Tibial nerve (tissue), 4 donors: ENCODE data around the gene RANBP3. TPM values are rescaled to one million over a fixed set of nuclear protein-coding genes. Genes with fewer than 3 reads are reported as not detected.
"Not testable (repeated sequence)": the region's sequence is repeated elsewhere in the genome, so short reads cannot be mapped to it uniquely, and the experiment has no call there.

Experiments used
- DNase-seq, 2 donors: peaks; one replicate each; pipeline ENCODE4 v3.0.0-alpha.2; 2019; ENCODE audit warnings: low spot score in 2 of 2
- H3K27ac ChIP-seq, 4 donors: fragments of 200-600 bp; sonication (generic) in 3 of 4; one replicate each; pipeline ENCODE4 v1.5.1; 2017 to 2019; ENCODE audit warnings: mild to moderate bottlenecking in 1 of 4
- H3K27me3 ChIP-seq, 2 donors: fragments of 200-600 bp; sonication (generic) in 1 of 2; one replicate each; pipeline versions ENCODE4 v1.5.1 to v1.6.0; 2017 to 2019
- H3K36me3 ChIP-seq, 3 donors: fragments of 200-600 bp; sonication (generic); one replicate each; pipeline ENCODE4 v1.5.1; 2018 to 2019
- H3K4me1 ChIP-seq, 4 donors: fragments of 200-600 bp; sonication (generic) in 3 of 4; one replicate each; pipeline ENCODE4 v1.5.1; 2017 to 2019
- H3K4me3 ChIP-seq, 4 donors: fragments of 200-600 bp; sonication (generic) in 3 of 4; one replicate each; pipeline ENCODE4 v1.5.1; 2017 to 2019; ENCODE audit warnings: mild to moderate bottlenecking in 1 of 4, moderate library complexity in 1 of 4
- H3K9me3 ChIP-seq, 4 donors: fragments of 200-600 bp; sonication (generic) in 3 of 4; one replicate each; pipeline ENCODE4 v1.5.1; 2017 to 2019
- CTCF ChIP-seq, 5 experiments: fragments of 200-600 bp in 3 of 5; fragments of 450-650 bp in 2 of 5; sonication (generic) in 3 of 5; IDR thresholded peaks; one replicate each; pipeline ENCODE4 v1.5.1; 2016 to 2019; ENCODE audit warnings: antibody characterized with exemption in 5 of 5, mild to moderate bottlenecking in 3 of 5, moderate library complexity in 2 of 5
- EP300 ChIP-seq, 2 donors: sonication (generic); formaldehyde crosslinking; IDR thresholded peaks; one replicate each; pipeline ENCODE4 v1.6.1; 2017; ENCODE audit warnings: antibody characterized with exemption in 2 of 2, mild to moderate bottlenecking in 1 of 2
- POLR2A ChIP-seq, 2 donors: fragments of 450-650 bp; IDR thresholded peaks; one replicate each; pipeline ENCODE4 v1.6.1; 2017; ENCODE audit warnings: antibody characterized with exemption in 2 of 2, mild to moderate bottlenecking in 2 of 2, moderate library complexity in 2 of 2
- WGBS, 2 donors: methylation state at CpG; one replicate each; pipeline ENCODE4 v1.1.5; 2018; 5-methylcytosine and 5-hydroxymethylcytosine counted together
- total RNA-seq, 4 donors: library from RNA; depleted of rRNA; stranded (reverse); fragments of >200 nt; gene quantifications; one replicate each; pipeline ENCODE4 v1.1.0, GENCODE V29; 2016

RANBP3 gene
- total RNA-seq, 4 donors from 2014 or later: 75.4 to 129 (median 95.6) TPM

DNA sequence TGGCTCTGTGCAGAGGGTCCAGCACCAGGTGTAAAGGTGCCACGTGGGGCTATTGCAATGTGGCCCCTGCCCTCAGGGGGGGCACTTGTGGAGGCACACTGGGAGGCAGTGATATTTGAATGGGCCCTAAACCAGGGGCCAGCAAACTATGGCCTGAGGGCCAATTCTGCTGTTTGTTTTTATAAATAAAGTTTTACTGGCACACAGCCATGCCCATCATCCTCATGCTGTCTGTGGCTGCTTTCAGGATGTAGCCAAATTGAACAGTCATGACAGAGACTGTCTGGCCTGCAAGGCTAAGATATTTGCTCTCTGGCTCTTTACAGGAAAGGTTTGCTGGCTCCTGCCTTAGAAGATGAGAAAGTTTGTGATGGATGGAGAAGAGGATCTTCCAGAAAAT is 33.9 kb upstream of the RANBP3 start:
- 70 to 83% methylated on average over 1 of the region's 1 CpG for WGBS, 2 donors
- Histone ChIP-seq H3K4me1 (peaks cover 0 to 16% (median 0%) of the 10 kb centered on the region in 4 donors), H3K4me3 (no peak overlapping the region), H3K9me3 (no peaks in the 10 kb centered on the region), H3K36me3 (peaks cover 0 to 59% (median 0%) of the 10 kb centered on the region in 3 donors), H3K27ac (no peak overlapping the region), H3K27me3 (no peaks in the 10 kb centered on the region)
- TF ChIP-seq CTCF (IDR thresholded peaks at IDR 0.05) (no peak), EP300 (IDR thresholded peaks at IDR 0.05) (no peak), POLR2A (IDR thresholded peaks at IDR 0.05) (no peak)
- DNase-seq: no peak

GRCh38 chr19:6011206-6011605 is 33.3 kb upstream of the RANBP3 start:
- H3K4me1 ChIP-seq: peaks cover 0 to 16% (median 0%) of the 10 kb centered on the region in 4 donors
- H3K4me3 ChIP-seq: no peak overlapping the region
- H3K36me3 ChIP-seq: peaks cover 0 to 65% (median 0%) of the 10 kb centered on the region in 3 donors
- TF ChIP-seq CTCF (IDR thresholded peaks at IDR 0.05): no peak
- TF ChIP-seq EP300 (IDR thresholded peaks at IDR 0.05): no peak
- TF ChIP-seq POLR2A (IDR thresholded peaks at IDR 0.05): no peak
- 63 to 71% methylated on average over 10 of the region's 10 CpGs for WGBS, 2 donors
- H3K9me3 ChIP-seq: no peaks in the 10 kb centered on the region
- H3K27me3 ChIP-seq: no peaks in the 10 kb centered on the region
- DNase-seq: no peak
- H3K27ac ChIP-seq: no peak overlapping the region

DNA sequence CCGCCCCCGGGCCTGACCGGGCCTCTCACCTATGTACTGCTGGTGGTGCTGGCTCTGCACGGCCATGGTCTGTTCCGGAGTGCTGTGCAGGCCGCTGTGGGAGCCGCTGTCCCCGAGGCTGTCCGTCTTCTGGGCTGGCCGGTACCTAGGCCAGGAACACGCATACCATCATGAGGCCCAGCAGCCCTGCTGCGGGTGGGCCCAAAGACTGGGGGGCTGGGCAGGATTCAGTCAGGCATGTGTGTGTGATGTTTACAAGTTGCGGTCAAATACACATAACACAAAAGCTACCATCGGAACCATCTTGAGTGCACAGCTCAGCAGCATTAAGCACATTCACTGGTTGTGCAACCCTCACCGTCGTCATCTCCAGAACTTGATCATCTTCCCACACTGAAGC is 32.2 kb upstream of the RANBP3 start:
- H3K27ac ChIP-seq: no peak overlapping the region
- no peak overlapping the region for H3K4me3 ChIP-seq
- no peak for DNase-seq
- no peaks in the 10 kb centered on the region for H3K27me3 ChIP-seq
- no peaks in the 10 kb centered on the region for H3K9me3 ChIP-seq
- peaks cover 0 to 67% (median 0%) of the 10 kb centered on the region in 3 donors for H3K36me3 ChIP-seq
- peaks cover 0 to 16% (median 0%) of the 10 kb centered on the region in 4 donors for H3K4me1 ChIP-seq
- 88 to 91% methylated on average over 10 to 14 of the region's 16 CpGs for WGBS, 2 donors
- no peak for TF ChIP-seq CTCF (IDR thresholded peaks at IDR 0.05)
- TF ChIP-seq POLR2A (IDR thresholded peaks at IDR 0.05): no peak
- TF ChIP-seq EP300 (IDR thresholded peaks at IDR 0.05): no peak

- H3K27me3 ChIP-seq: no peaks in the 10 kb centered on the region
- H3K36me3 ChIP-seq: peaks cover 0 to 73% (median 0%) of the 10 kb centered on the region in 3 donors
- no peak for DNase-seq
- no peak overlapping the region for H3K4me3 ChIP-seq
- H3K4me1 ChIP-seq: peaks cover 0 to 16% (median 0%) of the 10 kb centered on the region in 4 donors
- WGBS, 2 donors: 86 to 89% methylated on average over 23 to 26 of the region's 26 CpGs
- no peak overlapping the region for H3K27ac ChIP-seq
- H3K9me3 ChIP-seq: no peaks in the 10 kb centered on the region
- TF ChIP-seq EP300 (IDR thresholded peaks at IDR 0.05) (no peak), POLR2A (IDR thresholded peaks at IDR 0.05) (no peak), CTCF (IDR thresholded peaks at IDR 0.05) (no peak)
Observed at GRCh38 chr19:6007866-6008265, 29.9 kb upstream of the RANBP3 start.

- H3K36me3 ChIP-seq: peaks cover 0 to 73% (median 0%) of the 10 kb centered on the region in 3 donors
Observed at GRCh38 chr19:6006896-6007295, 29.0 kb upstream of the RANBP3 start.

GRCh38 chr19:6006070-6006446 is 28.1 kb upstream of the RANBP3 start:
- not testable (repeated sequence) for DNase-seq, H3K27ac ChIP-seq, H3K4me1 ChIP-seq, H3K9me3 ChIP-seq, H3K4me3 ChIP-seq, H3K27me3 ChIP-seq
- WGBS, 2 donors: 83 to 90% methylated on average over 1 to 7 of the region's 7 CpGs
- H3K36me3 ChIP-seq: peaks cover 0 to 74% (median 0%) of the 10 kb centered on the region in 3 donors

More at GRCh38 chr19:6006896-6007295, 29.0 kb upstream of the RANBP3 start:
- WGBS, 2 donors: 93 to 94% methylated on average over 20 of the region's 20 CpGs
- Histone ChIP-seq H3K9me3 (no peaks in the 10 kb centered on the region), H3K4me3 (no peak overlapping the region), H3K4me1 (peaks cover 0 to 10% (median 0%) of the 10 kb centered on the region in 4 donors), H3K27ac (no peak overlapping the region), H3K27me3 (no peaks in the 10 kb centered on the region)
- TF ChIP-seq CTCF (IDR thresholded peaks at IDR 0.05): no peak
- DNase-seq: no peak
